ENCODE measurements around the gene SLC1A1. TPM values are rescaled to one million over a fixed set of nuclear protein-coding genes. Genes with fewer than 3 reads are reported as not detected.

SLC1A1 gene
- total RNA-seq, 3 donors from 2014 or later = 3.4 to 13.1 (median 7.3) TPM

DNA sequence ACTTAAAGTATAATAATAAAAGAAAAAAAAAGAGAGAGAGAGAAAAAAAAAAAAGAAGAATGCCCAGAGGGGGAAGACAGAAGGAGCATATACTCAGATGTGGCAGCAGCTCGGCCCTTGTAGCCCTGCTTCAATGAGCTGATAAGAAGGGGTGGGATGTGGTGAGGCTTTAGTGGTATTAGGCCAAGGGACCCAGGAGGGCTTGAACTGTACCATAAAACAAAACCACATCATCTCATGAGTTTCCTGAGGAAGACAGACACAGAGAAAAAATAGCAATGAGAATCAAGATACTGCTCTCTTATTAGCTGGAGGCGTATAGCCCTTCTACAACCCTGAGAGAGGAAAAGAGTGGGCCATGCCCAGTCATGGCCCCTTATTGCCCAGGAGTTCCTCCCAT, 72.8 kb downstream of the SLC1A1 start:
- Histone ChIP-seq H3K4me3 (no peak overlapping the region), H3K27me3 (no peaks in the 10 kb centered on the region), H3K4me1 (no peaks in the 10 kb centered on the region), H3K27ac (no peak overlapping the region), H3K36me3 (no peaks in the 10 kb centered on the region), H3K9me3 (no peaks in the 10 kb centered on the region)
- DNase-seq (ENCODE audit: low spot score in 2 of 2) = no peak
- intact Hi-C loops (cut with DNase I; ENCODE audit: low total_unique reads) = no loop called here
- no peak for TF ChIP-seq POLR2A (IDR thresholded peaks at IDR 0.05)
- TF ChIP-seq, protein P1, sequence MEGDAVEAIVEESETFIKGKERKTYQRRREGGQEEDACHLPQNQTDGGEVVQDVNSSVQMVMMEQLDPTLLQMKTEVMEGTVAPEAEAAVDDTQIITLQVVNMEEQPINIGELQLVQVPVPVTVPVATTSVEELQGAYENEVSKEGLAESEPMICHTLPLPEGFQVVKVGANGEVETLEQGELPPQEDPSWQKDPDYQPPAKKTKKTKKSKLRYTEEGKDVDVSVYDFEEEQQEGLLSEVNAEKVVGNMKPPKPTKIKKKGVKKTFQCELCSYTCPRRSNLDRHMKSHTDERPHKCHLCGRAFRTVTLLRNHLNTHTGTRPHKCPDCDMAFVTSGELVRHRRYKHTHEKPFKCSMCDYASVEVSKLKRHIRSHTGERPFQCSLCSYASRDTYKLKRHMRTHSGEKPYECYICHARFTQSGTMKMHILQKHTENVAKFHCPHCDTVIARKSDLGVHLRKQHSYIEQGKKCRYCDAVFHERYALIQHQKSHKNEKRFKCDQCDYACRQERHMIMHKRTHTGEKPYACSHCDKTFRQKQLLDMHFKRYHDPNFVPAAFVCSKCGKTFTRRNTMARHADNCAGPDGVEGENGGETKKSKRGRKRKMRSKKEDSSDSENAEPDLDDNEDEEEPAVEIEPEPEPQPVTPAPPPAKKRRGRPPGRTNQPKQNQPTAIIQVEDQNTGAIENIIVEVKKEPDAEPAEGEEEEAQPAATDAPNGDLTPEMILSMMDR (IDR thresholded peaks at IDR 0.05) = no peak
- no peak for TF ChIP-seq POLR2AphosphoS5 (IDR thresholded peaks at IDR 0.05)

DNA sequence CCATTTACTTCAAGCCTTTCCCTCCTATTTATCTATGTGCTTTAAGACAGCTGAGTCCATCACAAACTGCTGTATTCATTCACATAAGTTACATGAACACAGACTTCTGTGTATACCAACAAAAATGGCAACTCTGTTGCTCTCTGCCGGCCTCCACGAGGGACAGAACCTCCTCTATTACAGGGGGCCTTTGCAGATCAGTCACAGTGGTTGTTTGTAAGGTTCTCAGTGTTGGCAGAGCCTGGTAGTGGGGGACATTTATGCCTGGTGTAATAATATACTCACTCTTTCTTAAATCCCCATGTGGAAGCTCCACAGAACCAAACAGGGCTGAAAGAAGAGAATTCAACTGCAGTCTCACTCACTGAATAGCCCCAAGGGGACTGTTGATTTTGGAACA, 76.5 kb downstream of the SLC1A1 start:
- DNase-seq (ENCODE audit: low spot score in 2 of 2) = no peak
- Histone ChIP-seq H3K4me3 (no peak overlapping the region), H3K27ac (no peak overlapping the region), H3K36me3 (no peaks in the 10 kb centered on the region), H3K27me3 (no peaks in the 10 kb centered on the region), H3K4me1 (no peaks in the 10 kb centered on the region), H3K9me3 (no peaks in the 10 kb centered on the region)
- TF ChIP-seq POLR2A (IDR thresholded peaks at IDR 0.05) (no peak), POLR2AphosphoS5 (IDR thresholded peaks at IDR 0.05) (no peak)
- TF ChIP-seq, protein P1 (IDR thresholded peaks at IDR 0.05) = no peak
- intact Hi-C loops (cut with DNase I; ENCODE audit: low total_unique reads) = no loop called here

DNA sequence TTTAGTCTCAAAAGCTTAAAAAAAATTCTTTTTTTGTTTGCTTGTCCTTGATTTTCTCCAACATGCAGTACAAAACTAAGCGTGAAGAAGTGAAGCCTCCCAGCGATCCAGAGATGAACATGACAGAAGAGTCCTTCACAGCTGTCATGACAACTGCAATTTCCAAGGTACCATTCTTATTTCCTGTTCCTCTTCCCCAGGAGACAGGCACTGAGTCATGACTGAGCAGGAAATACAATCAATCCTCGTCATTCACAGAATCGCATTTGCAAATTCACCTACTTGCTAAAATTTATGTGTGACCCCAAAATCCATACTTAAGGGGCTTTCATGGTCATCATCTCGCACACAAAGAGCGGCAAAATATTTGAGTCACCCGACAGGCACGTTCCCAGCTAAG, 77.3 kb downstream of the SLC1A1 start:
- H3K27me3 ChIP-seq = no peaks in the 10 kb centered on the region
- H3K27ac ChIP-seq = no peak overlapping the region
- no peak overlapping the region for H3K4me3 ChIP-seq
- H3K9me3 ChIP-seq = no peaks in the 10 kb centered on the region
- intact Hi-C loops (cut with DNase I; ENCODE audit: low total_unique reads) = no loop called here
- no peak for TF ChIP-seq POLR2A (IDR thresholded peaks at IDR 0.05)
- TF ChIP-seq POLR2AphosphoS5 (IDR thresholded peaks at IDR 0.05) = no peak
- TF ChIP-seq, protein P1 (IDR thresholded peaks at IDR 0.05) = no peak
- H3K4me1 ChIP-seq = no peaks in the 10 kb centered on the region
- no peak for DNase-seq (ENCODE audit: low spot score in 2 of 2)
- H3K36me3 ChIP-seq = no peaks in the 10 kb centered on the region

DNA sequence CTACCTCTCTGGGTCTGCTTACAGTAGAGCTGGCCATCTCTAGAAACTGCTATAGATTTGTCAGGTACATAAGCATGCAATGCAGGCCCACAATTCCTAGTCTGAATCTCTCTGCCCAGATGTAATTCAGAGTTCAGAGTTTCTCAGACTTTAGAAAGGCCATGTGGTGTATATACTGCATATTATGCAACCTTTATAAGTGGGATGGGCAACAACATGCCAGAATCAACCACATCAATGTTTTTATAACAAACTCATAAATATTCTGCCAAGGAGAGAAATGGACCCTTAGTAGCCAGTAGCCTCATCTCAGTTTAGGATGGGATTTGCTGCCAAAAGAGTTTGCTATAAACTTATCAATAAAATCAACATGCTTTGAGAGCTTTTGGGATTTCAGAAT, 78.8 kb downstream of the SLC1A1 start:
- Histone ChIP-seq H3K9me3 (no peaks in the 10 kb centered on the region), H3K27ac (no peak overlapping the region), H3K36me3 (no peaks in the 10 kb centered on the region), H3K4me1 (no peaks in the 10 kb centered on the region), H3K27me3 (no peaks in the 10 kb centered on the region), H3K4me3 (no peak overlapping the region)
- no peak for DNase-seq (ENCODE audit: low spot score in 2 of 2)
- intact Hi-C loops (cut with DNase I; ENCODE audit: low total_unique reads) = no loop called here
- TF ChIP-seq POLR2A (IDR thresholded peaks at IDR 0.05) (no peak), POLR2AphosphoS5 (IDR thresholded peaks at IDR 0.05) (no peak)
- TF ChIP-seq, protein P1 (IDR thresholded peaks at IDR 0.05) = no peak

DNA sequence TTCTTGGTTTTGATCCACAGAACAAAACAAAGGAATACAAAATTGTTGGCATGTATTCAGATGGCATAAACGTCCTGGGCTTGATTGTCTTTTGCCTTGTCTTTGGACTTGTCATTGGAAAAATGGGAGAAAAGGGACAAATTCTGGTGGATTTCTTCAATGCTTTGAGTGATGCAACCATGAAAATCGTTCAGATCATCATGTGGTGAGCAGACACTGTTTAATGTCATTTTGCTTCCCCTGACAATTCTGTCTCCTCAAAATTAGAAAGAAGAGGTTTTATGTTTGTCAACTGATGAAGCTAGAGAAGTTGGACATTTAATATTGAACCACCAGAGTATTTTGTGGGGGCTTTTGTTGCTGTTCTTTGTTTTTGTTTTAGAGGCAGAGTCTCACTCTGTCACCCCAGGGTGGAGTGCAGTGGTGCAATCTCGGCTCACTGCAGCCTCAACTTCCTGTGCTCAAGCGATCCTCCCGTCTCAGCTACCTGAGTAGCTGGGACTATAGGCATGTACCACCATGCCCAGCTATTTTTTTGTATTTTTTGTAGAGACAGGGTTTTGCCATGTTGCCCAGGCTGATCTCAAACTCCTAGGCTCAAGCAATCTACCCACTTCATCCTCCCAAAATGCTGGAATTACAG, 82.0 kb downstream of the SLC1A1 start:
- DNase-seq (ENCODE audit: low spot score in 2 of 2) = no peak
- intact Hi-C loops (cut with DNase I; ENCODE audit: low total_unique reads) = no loop called here
- no peaks in the 10 kb centered on the region for H3K36me3 ChIP-seq
- no peaks in the 10 kb centered on the region for H3K27me3 ChIP-seq
- H3K4me3 ChIP-seq = no peak overlapping the region
- H3K4me1 ChIP-seq = no peaks in the 10 kb centered on the region
- TF ChIP-seq, protein P1 (IDR thresholded peaks at IDR 0.05) = no peak
- no peak for TF ChIP-seq POLR2AphosphoS5 (IDR thresholded peaks at IDR 0.05)
- no peak for TF ChIP-seq POLR2A (IDR thresholded peaks at IDR 0.05)
- no peaks in the 10 kb centered on the region for H3K9me3 ChIP-seq
- H3K27ac ChIP-seq = no peak overlapping the region

All from breast epithelium (tissue), 4 donors.